Fibroblast of skin of right quadriceps (primary cell): Measurements from ENCODE around the gene GLYATL3.

Experiments used
- DNase-seq: peaks from one replicate; pipeline ENCODE4 v3.0.0-alpha.2; 2013

The GLYATL3 gene

DNA sequence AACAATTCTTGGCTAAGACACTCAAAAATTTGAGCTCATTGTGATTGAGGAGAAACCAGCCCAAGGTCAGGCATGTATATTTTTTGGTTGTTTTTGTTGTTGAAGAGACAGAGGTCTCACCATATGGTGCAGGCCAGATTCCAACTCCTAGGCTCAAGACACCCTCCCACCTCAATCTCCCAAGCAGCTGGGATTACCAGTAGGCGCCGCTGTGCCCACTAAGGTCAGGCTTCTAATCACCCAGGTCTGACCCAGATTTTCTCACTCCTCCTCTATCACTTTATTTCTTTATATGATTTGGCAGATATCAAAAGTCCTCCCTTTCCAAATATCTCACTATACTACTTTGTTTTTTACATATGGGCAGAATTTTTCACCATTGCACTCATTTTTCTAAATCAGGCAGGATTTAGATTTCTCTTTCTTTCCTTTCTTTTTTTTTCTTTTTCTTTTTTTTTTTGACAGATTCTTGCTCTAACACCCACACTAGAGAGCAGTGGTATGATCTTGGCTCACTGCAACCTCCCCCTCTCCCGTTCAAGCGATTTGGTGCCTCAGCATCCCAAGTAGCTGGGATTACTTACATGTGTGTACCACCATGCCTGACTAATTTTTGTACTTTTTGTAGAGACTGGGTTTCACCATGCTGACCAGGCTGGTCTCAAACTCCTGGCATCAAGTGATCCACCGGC, 49.0 kb downstream of the GLYATL3 start:
- no peak for DNase-seq

DNA sequence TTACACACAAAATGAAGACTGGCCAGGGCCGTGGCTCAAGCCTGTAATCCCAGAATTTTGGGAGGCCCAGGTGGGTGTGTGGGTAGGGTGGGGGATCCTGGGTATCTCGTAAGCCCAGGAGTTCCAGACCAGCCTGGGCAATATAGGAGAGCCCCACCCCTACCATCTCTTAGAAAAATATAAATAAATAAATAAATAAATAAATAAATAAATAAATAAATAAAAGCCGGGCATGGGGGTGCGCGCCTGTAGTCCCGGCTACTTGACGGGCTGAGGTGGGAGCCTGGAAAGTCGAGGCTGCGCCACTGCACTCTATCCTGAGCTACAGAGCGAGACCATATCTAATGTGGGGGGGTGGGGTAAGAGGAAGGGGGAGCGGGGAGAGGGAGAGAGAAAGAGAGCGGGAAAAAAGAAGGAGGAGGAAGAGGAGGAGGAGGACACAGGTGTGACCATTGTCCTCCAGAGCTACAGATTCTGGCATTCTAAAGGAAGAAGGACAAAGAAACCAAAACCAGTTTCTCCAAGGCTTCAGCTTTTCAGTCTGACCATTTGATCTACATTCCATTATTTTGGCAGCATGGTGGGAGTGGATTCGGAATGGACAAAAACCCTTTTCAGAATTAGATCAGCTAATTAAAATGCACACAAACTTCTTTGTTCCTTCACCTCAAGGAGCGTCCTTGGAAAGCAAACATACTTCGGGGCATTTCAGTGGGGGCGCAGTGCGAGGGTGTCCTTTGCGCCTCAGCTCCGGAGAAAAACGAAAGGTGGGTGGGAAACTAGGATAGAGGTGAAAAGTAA, 50.2 kb downstream of the GLYATL3 start:
- DNase-seq: no peak

GRCh38 chr6:49550492-49551077, 50.9 kb downstream of the GLYATL3 start, which contains the start of gene C6orf141:
Gene C6orf141, plus strand, starts transcription at chr6:49550668. Its CDS starts 125 bp downstream, at chr6:49550793.
- no peak for DNase-seq

GRCh38 chr6:49551078-49551865, 51.5 kb downstream of the GLYATL3 start:
- DNase-seq: peak; percentile 11

- DNase-seq: no peak
Observed at GRCh38 chr6:49551866-49552129, 52.1 kb downstream of the GLYATL3 start.

DNA sequence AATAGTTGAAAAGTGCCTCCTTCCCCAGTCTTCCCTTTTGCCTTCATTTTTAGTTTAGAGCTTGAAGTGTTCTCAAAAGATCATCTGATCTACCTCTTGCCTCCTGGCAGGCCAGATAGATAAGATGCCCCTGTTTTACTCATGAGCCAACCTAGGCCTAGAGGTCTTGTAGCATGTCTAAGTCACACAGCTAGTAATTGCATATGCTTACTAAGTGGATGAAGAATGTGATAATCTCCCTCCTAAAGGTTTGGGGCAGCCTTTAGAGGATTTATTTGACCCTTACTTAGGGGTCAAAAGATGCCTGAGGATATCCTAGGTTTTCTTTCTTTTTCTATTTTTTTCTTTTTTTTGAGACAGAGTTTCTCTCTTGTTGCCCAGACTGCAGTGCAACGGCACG, 52.9 kb downstream of the GLYATL3 start:
- DNase-seq: no peak

- peak; percentile 62 for DNase-seq
Observed at GRCh38 chr6:49553384-49553783, 53.7 kb downstream of the GLYATL3 start.

GRCh38 chr6:49555951-49556350, 56.2 kb downstream of the GLYATL3 start:
- no peak for DNase-seq

DNA sequence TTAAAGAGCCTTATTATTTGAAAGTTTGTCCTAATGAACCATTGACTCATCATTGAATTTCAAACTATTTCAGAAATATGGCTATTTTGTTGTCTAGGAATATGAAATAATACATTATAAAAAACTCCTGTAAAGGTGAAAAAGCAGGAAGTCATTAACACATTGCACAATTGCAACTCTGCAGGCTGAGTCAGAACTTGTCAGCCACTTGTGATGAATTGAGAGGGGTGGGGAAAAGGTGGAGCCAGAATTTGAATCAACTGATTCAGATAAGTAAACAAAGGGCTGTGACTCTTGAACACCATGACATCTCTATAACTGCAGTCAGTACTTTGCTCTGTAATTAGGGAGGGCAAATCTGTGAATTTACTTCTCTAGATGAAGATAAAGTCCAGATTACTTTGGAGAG, 56.7 kb downstream of the GLYATL3 start:
- DNase-seq: peak; percentile 66

- no peak for DNase-seq
Observed at GRCh38 chr6:49557177-49557576, 57.5 kb downstream of the GLYATL3 start.

GRCh38 chr6:49558238-49558637, 58.5 kb downstream of the GLYATL3 start:
- DNase-seq: no peak

- DNase-seq: no peak
Observed at GRCh38 chr6:49563006-49563886, 63.5 kb downstream of the GLYATL3 start.

GRCh38 chr6:49564552-49564951, 64.8 kb downstream of the GLYATL3 start:
- DNase-seq: no peak

DNA sequence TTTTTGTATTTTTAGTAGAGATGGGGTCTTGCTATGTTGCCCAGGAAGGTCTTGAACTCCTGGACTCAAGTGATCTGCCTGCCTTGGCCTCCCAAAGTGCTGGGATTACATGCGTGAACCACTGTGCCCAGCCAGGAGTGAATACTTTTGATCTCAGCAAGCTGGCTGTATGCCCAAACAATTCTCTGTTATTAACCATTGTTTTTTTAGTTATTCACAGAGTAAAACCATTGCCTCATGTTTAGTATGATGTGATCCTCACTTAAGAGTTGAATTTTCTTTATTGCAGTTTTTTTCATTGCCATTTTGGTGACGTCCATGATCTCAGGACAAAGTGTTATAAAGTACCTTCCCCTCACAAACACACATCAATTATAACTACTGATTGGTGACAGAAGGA, 65.5 kb downstream of the GLYATL3 start:
- no peak for DNase-seq

GRCh38 chr6:49565855-49566254, 66.1 kb downstream of the GLYATL3 start:
- no peak for DNase-seq

GRCh38 chr6:49570474-49571079, 70.9 kb downstream of the GLYATL3 start:
- no peak for DNase-seq

DNA sequence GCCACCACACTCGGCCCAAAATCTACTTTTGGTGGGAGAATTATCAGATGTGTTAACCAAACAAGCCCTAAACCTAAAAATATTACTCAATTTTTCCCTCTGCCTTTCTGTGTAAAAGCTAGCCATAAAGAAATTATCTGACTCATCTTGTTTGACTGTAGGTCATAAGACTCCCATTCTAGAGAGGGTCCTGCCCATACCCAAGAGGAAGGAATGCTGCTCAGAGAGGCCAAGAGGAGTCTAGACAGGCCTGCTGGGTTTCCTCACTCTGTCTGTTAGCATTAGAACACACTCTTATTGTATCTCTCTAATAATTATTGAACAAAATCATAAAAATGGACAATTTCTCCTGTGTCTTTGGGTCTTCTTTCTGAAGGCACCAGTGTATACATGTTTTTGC, 76.9 kb downstream of the GLYATL3 start:
- no peak for DNase-seq
